ENCODE measurements around the gene EFHB.

Gene EFHB

DNA sequence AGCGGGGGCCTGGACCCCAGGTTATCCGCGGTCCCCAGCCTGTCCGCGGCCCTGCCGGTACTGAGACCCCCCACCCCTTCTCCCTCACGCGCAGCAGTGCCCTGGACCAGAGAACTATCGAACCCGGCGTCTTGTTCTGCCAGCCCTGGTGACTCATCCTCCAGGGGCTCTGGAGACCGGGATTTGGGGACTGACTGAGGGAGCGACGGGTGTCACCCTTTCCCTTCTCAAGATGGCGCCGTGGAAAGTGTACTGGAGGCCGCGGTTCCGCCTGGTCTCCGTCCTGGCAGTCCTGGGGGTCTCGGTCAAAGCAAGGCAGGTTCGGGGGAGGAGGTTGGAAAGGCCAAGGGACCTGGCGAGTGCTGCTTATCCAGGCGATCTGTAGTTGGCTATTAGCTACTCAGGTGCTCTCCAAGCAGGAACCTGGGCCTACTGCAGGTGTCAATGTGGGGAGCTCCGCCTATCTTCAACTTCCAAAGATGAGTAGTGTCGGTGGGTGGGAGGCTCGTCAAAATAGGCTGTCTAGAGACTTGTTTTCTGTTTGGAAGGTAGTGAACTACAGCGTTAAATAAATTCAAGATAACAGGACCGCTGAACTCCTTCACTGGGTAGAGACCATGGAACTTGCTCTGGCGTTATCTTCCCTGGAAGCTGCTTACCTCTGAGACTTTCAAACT lies 13.7 kb upstream of the EFHB start:
- Histone ChIP-seq H2BK12ac (ENCODE audit: low read length) (no peak overlapping the region), H2BK5ac (ENCODE audit: low read length) (peak overlapping the region; percentile 97), H2BK120ac (ENCODE audit: low read depth, low read length) (no peak overlapping the region), H3K23ac (ENCODE audit: low read depth, low read length, poor library complexity) (peak overlapping the region; percentile 87), H3K36me3 (replicated peaks in 1 of 2; ENCODE audit: control insufficient read depth in 2 of 2, insufficient read depth in 2 of 2, low read length in 2 of 2) (peaks cover 6 to 35% of the 10 kb centered on the region in 2 donors), H2BK15ac (ENCODE audit: low read length) (no peak overlapping the region), H3K14ac (ENCODE audit: low read length) (peak overlapping the region; percentile 89), H3K4me3 (ENCODE audit: low read length in 2 of 2) (peak overlapping the region; percentile 88 to 97), H4K8ac (ENCODE audit: low read depth, low read length) (no peak overlapping the region), H3K79me1 (ENCODE audit: low read depth, low read length) (peaks cover 2% of the 10 kb centered on the region), H3K4me2 (ENCODE audit: insufficient read depth, low read length, poor library complexity, severe bottlenecking) (peak overlapping the region; percentile 75), H3K4ac (ENCODE audit: low read length) (peak overlapping the region; percentile 87), H4K91ac (ENCODE audit: low read depth, low read length, poor library complexity) (peak overlapping the region; percentile 67), H3K4me1 (ENCODE audit: control insufficient read depth in 2 of 2, insufficient read depth in 1 of 2, low read depth in 1 of 2, low read length in 2 of 2) (peaks cover 2 to 3% of the 10 kb centered on the region in 2 donors), H3K18ac (ENCODE audit: low read length) (peak overlapping the region; percentile 96), H3K27me3 (ENCODE audit: control insufficient read depth in 3 of 3, insufficient read depth in 3 of 3, low read depth in 1 of 3, low read length in 3 of 3) (no peaks in the 10 kb centered on the region), H3K9ac (ENCODE audit: low read depth, low read length, poor library complexity) (peak overlapping the region; percentile 97), H3K9me3 (replicated peaks in 1 of 2; ENCODE audit: control insufficient read depth in 2 of 2, insufficient read depth in 1 of 2, low read depth in 1 of 2, low read length in 2 of 2) (no peaks in the 10 kb centered on the region), H2AK5ac (ENCODE audit: low read depth, low read length) (peak overlapping the region; percentile 94), H2AFZ (ENCODE audit: low read length) (peak overlapping the region; percentile 89), H3K27ac (replicated peaks; ENCODE audit: low read length) (peak overlapping the region; percentile 89)
- WGBS, 2 donors (ENCODE audit: extremely low coverage in 2 of 2, insufficient read length in 2 of 2, insufficient replicate concordance in 1 of 2), result no CpG with 5 or more reads among the region's 30 CpGs
- peak; percentile 32 for DNase-seq (ENCODE audit: low spot score)

DNA sequence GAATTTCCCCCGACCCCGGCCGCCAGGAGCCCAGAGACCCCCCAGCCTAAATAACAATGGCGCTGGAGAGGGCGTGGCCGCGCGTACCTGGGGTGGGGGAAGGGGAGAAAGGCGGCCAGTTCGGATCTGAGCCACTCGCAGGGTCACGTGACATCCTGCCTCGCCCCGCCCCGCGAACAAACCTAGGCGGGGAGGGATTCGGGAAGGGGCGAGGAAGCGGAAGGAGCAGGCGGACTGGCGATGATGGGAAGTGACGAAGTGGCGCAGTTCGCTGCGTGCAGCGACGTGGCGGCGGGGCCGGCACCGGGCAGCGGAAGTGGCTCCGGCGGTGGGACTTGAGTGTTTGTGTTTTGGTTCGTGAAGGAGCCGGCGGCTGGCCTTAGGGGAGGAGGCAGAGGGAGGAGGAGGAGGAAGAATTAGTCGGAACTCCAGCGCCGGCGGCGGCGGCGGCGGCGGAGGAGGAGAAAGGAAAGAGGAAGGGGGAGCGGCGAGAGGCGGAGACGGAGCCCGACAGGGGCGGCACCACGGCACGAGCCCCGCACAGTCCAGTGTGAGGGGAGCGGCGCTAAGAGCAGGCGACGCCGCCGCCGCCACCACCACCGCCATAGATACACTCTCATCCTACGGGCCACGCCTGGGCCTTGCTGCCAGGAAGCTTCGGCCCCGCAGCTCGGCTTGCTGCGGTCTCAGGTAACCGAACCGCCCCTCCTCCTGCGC lies 13.0 kb upstream of the EFHB start, which contains the start of gene RAB5A:
Gene RAB5A (plus strand): TSS at position 266 of the 717 bp plus-strand sequence. CDS start 3,802 bp downstream, outside the sequence.
- peak within 1 kb of the TSS; percentile 67 for H4K91ac ChIP-seq (ENCODE audit: low read depth, low read length, poor library complexity)
- H3K79me1 ChIP-seq (ENCODE audit: low read depth, low read length), result peaks cover 2% of the 10 kb centered on the region
- peak within 1 kb of the TSS; percentile 89 for H3K27ac ChIP-seq (replicated peaks; ENCODE audit: low read length)
- H3K9me3 ChIP-seq (replicated peaks in 1 of 2; ENCODE audit: control insufficient read depth in 2 of 2, insufficient read depth in 1 of 2, low read depth in 1 of 2, low read length in 2 of 2), result no peaks in the 10 kb centered on the region
- peaks cover 2 to 3% of the 10 kb centered on the region in 2 donors for H3K4me1 ChIP-seq (ENCODE audit: control insufficient read depth in 2 of 2, insufficient read depth in 1 of 2, low read depth in 1 of 2, low read length in 2 of 2)
- H3K9ac ChIP-seq (ENCODE audit: low read depth, low read length, poor library complexity), result peak within 1 kb of the TSS; percentile 97
- no peak within 1 kb of the TSS for H2BK120ac ChIP-seq (ENCODE audit: low read depth, low read length)
- peak within 1 kb of the TSS; percentile 89 for H3K14ac ChIP-seq (ENCODE audit: low read length)
- H3K4me2 ChIP-seq (ENCODE audit: insufficient read depth, low read length, poor library complexity, severe bottlenecking), result peak within 1 kb of the TSS; percentile 75
- peak within 1 kb of the TSS; percentile 89 for H2AFZ ChIP-seq (ENCODE audit: low read length)
- peak within 1 kb of the TSS; percentile 88 to 97 for H3K4me3 ChIP-seq (ENCODE audit: low read length in 2 of 2)
- no peak within 1 kb of the TSS for H2BK15ac ChIP-seq (ENCODE audit: low read length)
- H3K23ac ChIP-seq (ENCODE audit: low read depth, low read length, poor library complexity), result peak within 1 kb of the TSS; percentile 87
- peak; percentile 92 for DNase-seq (ENCODE audit: low spot score)
- H3K36me3 ChIP-seq (replicated peaks in 1 of 2; ENCODE audit: control insufficient read depth in 2 of 2, insufficient read depth in 2 of 2, low read length in 2 of 2), result peaks cover 6 to 28% of the 10 kb centered on the region in 2 donors
- H3K18ac ChIP-seq (ENCODE audit: low read length), result peak within 1 kb of the TSS; percentile 96
- no peak within 1 kb of the TSS for H4K8ac ChIP-seq (ENCODE audit: low read depth, low read length)
- H3K4ac ChIP-seq (ENCODE audit: low read length), result peak within 1 kb of the TSS; percentile 87
- no CpG with 5 or more reads among the region's 73 CpGs for WGBS, 2 donors (ENCODE audit: extremely low coverage in 2 of 2, insufficient read length in 2 of 2, insufficient replicate concordance in 1 of 2)
- peak within 1 kb of the TSS; percentile 94 for H2AK5ac ChIP-seq (ENCODE audit: low read depth, low read length)
- peak within 1 kb of the TSS; percentile 97 for H2BK5ac ChIP-seq (ENCODE audit: low read length)
- H2BK12ac ChIP-seq (ENCODE audit: low read length), result no peak within 1 kb of the TSS
- no peaks in the 10 kb centered on the region for H3K27me3 ChIP-seq (ENCODE audit: control insufficient read depth in 3 of 3, insufficient read depth in 3 of 3, low read depth in 1 of 3, low read length in 3 of 3)

DNA sequence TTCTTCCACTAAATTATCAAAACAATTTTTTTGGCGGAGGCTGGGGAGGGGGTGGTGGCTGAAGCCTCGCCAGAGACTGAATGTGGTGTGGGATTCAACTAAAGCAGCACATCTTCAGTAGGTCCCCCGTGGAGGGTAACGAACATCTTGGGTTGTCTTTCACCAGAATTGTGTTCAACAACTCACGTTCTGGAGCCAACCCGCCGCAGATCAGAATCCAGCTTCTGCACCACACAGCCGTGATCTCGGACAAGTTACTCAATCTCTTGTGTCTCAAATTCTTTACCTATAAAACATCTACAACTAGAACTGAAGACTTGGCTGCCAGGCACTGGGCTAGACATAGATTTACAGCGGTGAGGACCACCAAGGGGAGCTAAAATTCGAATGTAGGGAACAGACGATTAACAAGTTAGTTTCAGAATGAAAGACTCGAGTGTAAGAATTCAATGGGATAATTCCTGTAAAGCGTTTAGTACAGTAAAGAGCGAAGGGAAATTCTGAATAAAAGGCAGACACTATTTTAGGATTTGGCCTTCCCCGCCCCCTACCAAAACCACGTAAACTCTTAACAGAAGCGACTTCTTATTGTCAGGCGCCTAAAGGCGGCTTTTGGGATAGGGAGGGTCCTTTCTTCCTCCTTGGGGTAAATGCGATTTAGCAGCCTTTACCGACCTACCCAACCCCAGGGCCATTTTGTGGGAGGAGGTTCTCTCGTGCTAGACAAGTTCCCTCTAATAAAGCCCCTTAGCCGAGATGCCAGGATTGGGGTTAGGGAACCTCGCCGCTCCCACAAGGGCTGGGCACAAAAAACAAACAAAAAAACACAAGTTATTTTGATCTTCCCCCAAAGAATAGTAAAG lies 12.2 kb upstream of the EFHB start:
- no peak overlapping the region for H2AK5ac ChIP-seq (ENCODE audit: low read depth, low read length)
- peak overlapping the region; percentile 89 for H2AFZ ChIP-seq (ENCODE audit: low read length)
- H3K9ac ChIP-seq (ENCODE audit: low read depth, low read length, poor library complexity), result no peak overlapping the region
- H3K79me1 ChIP-seq (ENCODE audit: low read depth, low read length), result peaks cover 2% of the 10 kb centered on the region
- WGBS, 2 donors (ENCODE audit: extremely low coverage in 2 of 2, insufficient read length in 2 of 2, insufficient replicate concordance in 1 of 2), result no CpG with 5 or more reads among the region's 26 CpGs
- H3K36me3 ChIP-seq (replicated peaks in 1 of 2; ENCODE audit: control insufficient read depth in 2 of 2, insufficient read depth in 2 of 2, low read length in 2 of 2), result peaks cover 0 to 20% of the 10 kb centered on the region in 2 donors
- peak overlapping the region; percentile 41 for H3K4me2 ChIP-seq (ENCODE audit: insufficient read depth, low read length, poor library complexity, severe bottlenecking)
- no peak overlapping the region for H3K23ac ChIP-seq (ENCODE audit: low read depth, low read length, poor library complexity)
- no peak overlapping the region for H2BK120ac ChIP-seq (ENCODE audit: low read depth, low read length)
- no peak overlapping the region for H3K4ac ChIP-seq (ENCODE audit: low read length)
- H3K18ac ChIP-seq (ENCODE audit: low read length), result peak overlapping the region; percentile 72
- no peak overlapping the region for H2BK15ac ChIP-seq (ENCODE audit: low read length)
- H4K91ac ChIP-seq (ENCODE audit: low read depth, low read length, poor library complexity), result no peak overlapping the region
- H2BK12ac ChIP-seq (ENCODE audit: low read length), result no peak overlapping the region
- DNase-seq (ENCODE audit: low spot score), result no peak
- H4K8ac ChIP-seq (ENCODE audit: low read depth, low read length), result no peak overlapping the region
- no peak overlapping the region for H3K14ac ChIP-seq (ENCODE audit: low read length)
- H3K4me1 ChIP-seq (ENCODE audit: control insufficient read depth in 2 of 2, insufficient read depth in 1 of 2, low read depth in 1 of 2, low read length in 2 of 2), result peaks cover 2 to 3% of the 10 kb centered on the region in 2 donors
- no peak overlapping the region for H2BK5ac ChIP-seq (ENCODE audit: low read length)
- peak overlapping the region; percentile 54 for H3K27ac ChIP-seq (replicated peaks; ENCODE audit: low read length)
- no peaks in the 10 kb centered on the region for H3K27me3 ChIP-seq (ENCODE audit: control insufficient read depth in 3 of 3, insufficient read depth in 3 of 3, low read depth in 1 of 3, low read length in 3 of 3)
- peak overlapping the region; percentile 63 to 88 for H3K4me3 ChIP-seq (ENCODE audit: low read length in 2 of 2)
- no peaks in the 10 kb centered on the region for H3K9me3 ChIP-seq (replicated peaks in 1 of 2; ENCODE audit: control insufficient read depth in 2 of 2, insufficient read depth in 1 of 2, low read depth in 1 of 2, low read length in 2 of 2)
